Measurements from ENCODE around the gene FAM78A. TPM values are rescaled to one million over a fixed set of nuclear protein-coding genes. Genes with fewer than 3 reads are reported as not detected.

Gene FAM78A
- total and polyA plus RNA-seq, 3 experiments from 2014 or later: 27.6 to 44.4 (median 43.6) TPM

DNA sequence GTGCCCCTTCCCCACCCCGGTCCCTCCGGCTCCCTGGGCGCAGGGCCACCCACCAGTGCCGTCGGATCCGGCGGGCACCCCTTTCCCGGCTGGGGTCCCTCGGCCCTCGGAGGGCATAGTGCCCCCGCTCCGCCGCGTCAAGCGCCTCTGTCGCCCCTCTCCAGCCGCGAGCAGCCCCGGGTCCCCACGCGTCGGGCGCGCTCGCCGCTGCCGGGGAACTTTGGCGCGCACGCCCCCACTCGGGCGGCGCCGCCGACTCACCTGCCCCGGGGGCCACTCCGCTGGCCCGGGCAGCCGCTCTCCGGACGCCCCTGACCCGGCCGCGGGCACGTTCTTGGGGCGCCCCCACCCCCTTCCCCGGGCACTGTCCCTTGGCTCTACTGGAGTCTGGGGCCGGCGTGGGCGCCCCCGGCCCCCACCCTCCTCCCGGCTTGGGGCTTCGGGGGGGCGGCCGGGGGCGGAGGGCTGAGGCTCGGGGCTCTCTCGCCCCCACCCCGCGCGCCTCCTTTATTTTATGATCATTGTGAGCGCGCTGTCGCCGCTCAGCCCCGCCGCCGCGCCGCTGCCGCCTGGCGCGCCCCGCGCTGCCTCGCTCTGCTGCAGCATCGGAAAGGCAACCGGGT is 1.1 kb upstream of the FAM78A start:
- POLR2A ChIA-PET: interaction anchor here (0.9 to 13.6 kb wide), 8 partner anchors 8 to 96 kb away, joined by 3 to 300 read pairs (median 8); no protein-coding TSS in a partner anchor
- Histone ChIP-seq H3K4me1 (ENCODE audit: insufficient read depth, low read length) (peaks cover 26% of the 10 kb centered on the region), H3K4me3 (ENCODE audit: low read length) (peak overlapping the region; percentile 54), H3K9me3 (ENCODE audit: low read length) (no peaks in the 10 kb centered on the region), H3K27ac (ENCODE audit: low read depth, low read length) (peak overlapping the region; percentile 67), H3K36me3 (ENCODE audit: insufficient read depth, low read length) (peaks cover 4% of the 10 kb centered on the region), H3K27me3 (ENCODE audit: insufficient read depth, low read length, poor library complexity, severe bottlenecking) (no peaks in the 10 kb centered on the region)
- H3K27me3 Mint-ChIP-seq: peaks cover 0 to 2% of the 10 kb centered on the region in 2 donors
- H3K27ac Mint-ChIP-seq: peak overlapping the region in 1 of 8 donors; percentile 92
- H3K4me1 Mint-ChIP-seq: peaks cover 25 to 37% (median 32%) of the 10 kb centered on the region in 3 donors
- H3K9me3 Mint-ChIP-seq: peaks cover 0 to 1% (median 0%) of the 10 kb centered on the region in 5 donors
- DNase-seq: peak in 3 of 5 donors; percentile 38 to 62 (median 51)
- peak overlapping the region in 5 of 7 donors; percentile 19 to 85 (median 74) for H3K4me3 Mint-ChIP-seq
- CTCF ChIA-PET: interaction anchor here (1.4 to 16.5 kb wide), 4 partner anchors 9 to 36 kb away, joined by 4 to 248 read pairs (median 6); no protein-coding TSS in a partner anchor
- peaks cover 3 to 39% (median 14%) of the 10 kb centered on the region in 3 donors for H3K36me3 Mint-ChIP-seq

DNA sequence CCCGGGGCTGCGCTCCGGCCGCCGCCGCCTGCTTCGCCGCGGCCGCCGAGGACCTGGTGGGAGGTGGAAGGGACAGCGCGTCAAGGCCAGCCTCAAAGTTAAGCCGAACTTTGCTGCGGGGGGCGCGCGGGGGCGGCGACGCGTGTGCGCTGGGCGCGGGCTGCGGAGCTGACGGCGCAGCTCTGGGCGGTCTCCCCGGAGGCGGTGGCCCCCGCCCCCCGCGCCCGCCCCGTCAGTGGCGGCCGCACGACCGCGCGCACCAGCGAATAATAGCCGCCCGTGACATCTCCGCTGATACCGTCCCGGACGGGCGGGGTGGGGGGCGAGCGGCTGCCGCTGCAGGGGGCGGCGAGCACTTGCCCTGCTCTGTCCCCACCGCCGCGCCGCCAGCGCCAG is 579 bp upstream of the FAM78A start:
- Mint-ChIP-seq H3K27me3 (peaks cover 0 to 2% of the 10 kb centered on the region in 2 donors), H3K4me1 (peaks cover 25 to 37% (median 32%) of the 10 kb centered on the region in 3 donors), H3K36me3 (peaks cover 3 to 43% (median 14%) of the 10 kb centered on the region in 3 donors), H3K9me3 (no peaks in the 10 kb centered on the region), H3K27ac (peak overlapping the region in 1 of 8 donors; percentile 96), H3K4me3 (peak overlapping the region; percentile 41 to 98 (median 59))
- ChIA-PET CTCF (interaction anchor here (1.6 to 16.5 kb wide), 2 partner anchors 22 to 35 kb away, joined by 4 to 248 read pairs; no protein-coding TSS in a partner anchor), POLR2A (interaction anchor here (1.7 to 13.6 kb wide), 3 partner anchors 13 to 39 kb away, joined by 5 to 300 read pairs (median 6); no protein-coding TSS in a partner anchor)
- H3K36me3 ChIP-seq (ENCODE audit: insufficient read depth, low read length): peaks cover 4% of the 10 kb centered on the region
- H3K27me3 ChIP-seq (ENCODE audit: insufficient read depth, low read length, poor library complexity, severe bottlenecking): no peaks in the 10 kb centered on the region
- peak overlapping the region; percentile 54 for H3K4me3 ChIP-seq (ENCODE audit: low read length)
- peaks cover 26% of the 10 kb centered on the region for H3K4me1 ChIP-seq (ENCODE audit: insufficient read depth, low read length)
- peak; percentile 38 to 72 (median 48) for DNase-seq
- H3K9me3 ChIP-seq (ENCODE audit: low read length): no peaks in the 10 kb centered on the region
- peak overlapping the region; percentile 67 for H3K27ac ChIP-seq (ENCODE audit: low read depth, low read length)

DNA sequence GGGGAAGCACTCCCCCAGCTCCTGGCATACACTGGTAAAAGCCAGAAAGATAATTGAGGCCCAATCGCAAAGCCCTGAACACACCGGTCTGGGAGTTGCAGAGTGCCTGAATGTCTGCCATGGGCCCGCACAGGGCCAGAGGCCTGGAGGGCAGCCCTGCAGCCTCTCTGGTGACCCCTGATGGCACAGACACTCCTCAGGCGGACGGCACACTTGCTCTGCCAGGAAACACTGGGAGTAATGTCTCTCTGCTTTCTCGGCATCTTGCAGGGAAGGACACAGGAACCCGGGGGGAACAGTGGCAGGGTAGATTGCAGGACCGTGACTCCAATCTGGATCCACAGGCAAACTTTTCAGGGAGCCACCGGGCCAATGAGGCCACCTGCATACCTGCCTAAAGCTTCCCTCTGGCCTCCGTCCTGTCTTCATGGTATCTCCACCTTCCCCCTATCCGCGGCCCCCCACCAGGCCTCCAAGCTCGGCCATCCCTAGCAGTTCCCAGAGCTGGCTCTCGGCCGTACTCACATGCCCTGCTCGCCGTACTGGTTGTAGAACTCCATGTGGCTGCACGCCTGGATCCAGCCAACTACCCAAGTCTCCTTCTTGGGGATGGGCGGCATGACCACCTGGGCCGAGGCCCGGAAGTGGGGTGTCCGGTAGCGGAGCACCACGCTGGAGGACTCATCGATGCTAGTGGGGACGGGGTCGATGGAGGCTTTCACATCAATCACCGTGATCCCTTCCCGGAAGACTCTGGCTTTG is 797 bp downstream of the FAM78A start:
- H3K4me3 Mint-ChIP-seq: peak overlapping the region; percentile 90 to 100 (median 96)
- ChIA-PET POLR2A (interaction anchor here (0.6 to 13.6 kb wide), 6 partner anchors 9 to 73 kb away, joined by 3 to 300 read pairs (median 6); no protein-coding TSS in a partner anchor), CTCF (interaction anchor here (0.5 to 16.5 kb wide), 6 partner anchors 12 to 94 kb away, joined by 3 to 248 read pairs (median 4); no protein-coding TSS in a partner anchor)
- no peaks in the 10 kb centered on the region for H3K9me3 Mint-ChIP-seq
- Histone ChIP-seq H3K4me1 (ENCODE audit: insufficient read depth, low read length) (peaks cover 37% of the 10 kb centered on the region), H3K36me3 (ENCODE audit: insufficient read depth, low read length) (peaks cover 4% of the 10 kb centered on the region), H3K27ac (ENCODE audit: low read depth, low read length) (peak overlapping the region; percentile 94), H3K4me3 (ENCODE audit: low read length) (peak overlapping the region; percentile 82), H3K9me3 (ENCODE audit: low read length) (no peaks in the 10 kb centered on the region), H3K27me3 (ENCODE audit: insufficient read depth, low read length, poor library complexity, severe bottlenecking) (no peaks in the 10 kb centered on the region)
- peak overlapping the region; percentile 79 to 99 (median 96) for H3K27ac Mint-ChIP-seq
- peaks cover 3 to 48% (median 14%) of the 10 kb centered on the region in 3 donors for H3K36me3 Mint-ChIP-seq
- peaks cover 0 to 2% of the 10 kb centered on the region in 2 donors for H3K27me3 Mint-ChIP-seq
- no peak for DNase-seq
- peaks cover 35 to 42% (median 39%) of the 10 kb centered on the region in 3 donors for H3K4me1 Mint-ChIP-seq

DNA sequence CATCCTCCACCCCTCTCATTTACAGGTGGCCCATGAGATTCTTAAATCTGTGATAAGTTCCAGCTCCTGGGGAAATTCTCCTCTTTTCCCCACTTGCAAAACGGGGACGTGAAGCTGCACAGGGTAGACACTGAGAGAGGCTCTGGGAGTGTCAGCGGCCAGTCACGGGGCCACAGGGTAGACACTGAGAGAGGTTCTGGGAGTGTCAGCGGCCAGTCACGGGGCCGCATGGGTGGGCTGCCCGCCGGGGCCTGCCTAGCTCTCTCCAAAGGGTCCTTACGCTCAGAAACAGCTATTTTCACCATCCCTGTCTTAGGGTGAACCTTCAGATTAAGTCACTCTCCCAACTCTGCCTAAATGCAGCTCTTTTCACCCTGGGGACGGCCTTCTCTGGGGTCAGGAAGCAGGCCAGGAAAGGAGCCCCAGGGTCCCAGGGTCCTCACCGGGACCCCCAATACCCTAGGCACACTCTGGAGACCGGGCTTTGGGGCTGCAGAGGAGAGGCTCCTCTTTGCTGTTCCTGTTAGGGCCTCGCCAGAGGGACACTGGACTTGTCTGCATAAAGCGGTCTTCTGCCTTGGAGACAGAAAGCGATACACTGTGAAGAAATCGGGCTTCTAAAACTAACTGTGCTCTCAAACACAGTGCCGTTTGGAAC is 1.5 kb downstream of the FAM78A start:
- Mint-ChIP-seq H3K9me3 (no peaks in the 10 kb centered on the region), H3K4me1 (peaks cover 42 to 49% (median 44%) of the 10 kb centered on the region in 3 donors), H3K27ac (peak overlapping the region; percentile 79 to 99 (median 96)), H3K27me3 (peaks cover 0 to 2% of the 10 kb centered on the region in 2 donors), H3K36me3 (peaks cover 5 to 51% (median 14%) of the 10 kb centered on the region in 3 donors), H3K4me3 (peak overlapping the region; percentile 90 to 100 (median 96))
- Histone ChIP-seq H3K36me3 (ENCODE audit: insufficient read depth, low read length) (peaks cover 4% of the 10 kb centered on the region), H3K4me3 (ENCODE audit: low read length) (peak overlapping the region; percentile 82), H3K27ac (ENCODE audit: low read depth, low read length) (peak overlapping the region; percentile 94), H3K9me3 (ENCODE audit: low read length) (no peaks in the 10 kb centered on the region), H3K27me3 (ENCODE audit: insufficient read depth, low read length, poor library complexity, severe bottlenecking) (no peaks in the 10 kb centered on the region), H3K4me1 (ENCODE audit: insufficient read depth, low read length) (peaks cover 37% of the 10 kb centered on the region)
- ChIA-PET POLR2A (interaction anchor here (0.5 to 13.6 kb wide), 5 partner anchors 8 to 361 kb away, joined by 3 to 300 read pairs (median 6); no protein-coding TSS in a partner anchor), CTCF (interaction anchor here (0.5 to 16.5 kb wide), 7 partner anchors 11 to 95 kb away, joined by 3 to 248 read pairs (median 3); no protein-coding TSS in a partner anchor)
- DNase-seq: no peak

DNA sequence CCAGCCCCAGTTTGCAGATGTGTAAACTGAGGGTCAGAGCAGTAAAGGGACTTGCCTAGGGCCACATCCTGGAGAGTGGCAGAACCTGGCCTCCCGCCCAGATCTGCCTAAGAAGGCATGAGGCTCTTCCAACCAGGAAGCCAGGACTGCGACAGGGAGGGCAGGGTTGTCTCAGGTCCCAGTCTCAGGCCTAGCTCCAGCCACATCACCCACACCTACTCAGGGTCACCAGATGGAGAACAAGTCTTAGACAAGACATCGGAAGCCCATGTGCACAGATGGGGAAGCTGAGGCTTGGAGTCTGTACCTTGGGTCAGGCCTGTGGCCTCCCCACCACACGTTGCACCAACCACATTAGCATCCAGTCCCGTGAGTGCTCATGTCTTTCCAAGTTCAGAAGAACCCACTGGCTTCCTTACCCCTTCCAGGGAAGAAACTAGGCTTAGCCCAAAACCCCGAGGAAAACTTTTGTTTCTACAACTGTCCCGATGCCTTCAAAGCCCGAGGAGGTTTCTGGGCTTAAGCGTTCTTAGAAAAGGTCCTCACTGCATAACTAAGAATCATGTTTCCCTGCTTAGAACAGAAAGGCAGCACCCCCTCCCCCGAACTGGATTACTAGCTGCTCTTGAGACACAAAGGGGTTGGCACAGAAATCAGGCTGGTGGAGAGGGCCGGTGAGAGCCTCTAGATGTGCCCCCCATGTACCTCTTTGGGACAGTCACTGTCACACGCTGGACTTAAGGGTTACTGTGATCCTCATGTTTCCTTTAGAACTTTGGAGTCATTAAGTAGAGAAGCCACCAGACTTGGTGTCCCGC is 2.2 kb downstream of the FAM78A start:
- H3K4me3 ChIP-seq (ENCODE audit: low read length): peak overlapping the region; percentile 82
- H3K4me1 Mint-ChIP-seq: peaks cover 42 to 50% (median 45%) of the 10 kb centered on the region in 3 donors

DNA sequence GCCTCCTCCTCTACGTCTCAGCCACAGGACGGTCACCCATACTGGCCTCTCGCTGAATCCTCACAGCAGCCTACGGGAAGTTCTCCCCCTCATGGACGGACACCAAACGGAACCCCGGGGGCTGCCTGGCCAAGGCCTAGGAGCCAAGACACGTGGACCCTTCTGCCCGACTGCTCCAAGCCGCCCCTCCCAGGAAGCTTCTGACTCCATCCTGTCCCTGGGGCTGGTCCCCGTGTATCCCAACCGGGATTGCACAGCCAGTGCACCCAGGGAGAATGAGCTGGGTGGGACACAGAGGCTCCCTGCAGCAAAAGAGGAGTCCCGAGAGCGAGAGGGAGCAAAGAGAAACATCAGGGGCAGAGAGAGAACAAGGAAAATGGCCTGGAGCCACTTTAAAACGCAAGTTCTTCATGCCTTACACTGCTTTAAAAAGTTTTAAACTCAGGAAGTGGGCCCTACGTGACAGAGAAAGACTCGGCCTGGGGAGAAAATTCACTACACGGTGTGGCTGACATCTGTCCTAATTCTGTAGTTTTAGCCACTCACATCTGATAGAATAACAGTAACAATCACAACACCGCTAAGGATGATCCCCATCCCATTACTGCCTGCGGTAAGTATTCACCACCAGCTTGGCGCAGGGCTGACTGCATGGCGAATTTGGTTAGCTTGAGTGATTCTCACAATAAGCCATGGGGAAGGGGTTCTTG is 3.0 kb downstream of the FAM78A start:
- Mint-ChIP-seq H3K27me3 (peaks cover 0 to 4% of the 10 kb centered on the region in 2 donors), H3K4me1 (peaks cover 40 to 48% (median 40%) of the 10 kb centered on the region in 3 donors), H3K36me3 (peaks cover 5 to 55% (median 14%) of the 10 kb centered on the region in 3 donors), H3K27ac (peak overlapping the region; percentile 79 to 99 (median 96)), H3K9me3 (no peaks in the 10 kb centered on the region), H3K4me3 (peak overlapping the region; percentile 90 to 100 (median 96))
- Histone ChIP-seq H3K4me3 (ENCODE audit: low read length) (peak overlapping the region; percentile 82), H3K36me3 (ENCODE audit: insufficient read depth, low read length) (peaks cover 4% of the 10 kb centered on the region), H3K27me3 (ENCODE audit: insufficient read depth, low read length, poor library complexity, severe bottlenecking) (no peaks in the 10 kb centered on the region), H3K27ac (ENCODE audit: low read depth, low read length) (peak overlapping the region; percentile 94), H3K9me3 (ENCODE audit: low read length) (no peaks in the 10 kb centered on the region), H3K4me1 (ENCODE audit: insufficient read depth, low read length) (peaks cover 32% of the 10 kb centered on the region)
- DNase-seq: peak in 1 of 5 donors; percentile 44
- ChIA-PET CTCF (interaction anchor here (0.9 to 16.5 kb wide), 3 partner anchors 18 to 94 kb away, joined by 4 to 248 read pairs (median 12); no protein-coding TSS in a partner anchor), POLR2A (interaction anchor here (0.7 to 13.6 kb wide), 3 partner anchors 17 to 678 kb away, joined by 3 to 300 read pairs (median 3); no protein-coding TSS in a partner anchor)

More for the DNA sequence above, 2.2 kb downstream of the FAM78A start:
- POLR2A ChIA-PET: interaction anchor here (0.5 to 13.6 kb wide), 5 partner anchors 8 to 677 kb away, joined by 3 to 300 read pairs (median 3); no protein-coding TSS in a partner anchor
- DNase-seq: no peak
- H3K27ac ChIP-seq (ENCODE audit: low read depth, low read length): peak overlapping the region; percentile 94
- no peaks in the 10 kb centered on the region for H3K9me3 Mint-ChIP-seq
- peaks cover 38% of the 10 kb centered on the region for H3K4me1 ChIP-seq (ENCODE audit: insufficient read depth, low read length)
- H3K27me3 Mint-ChIP-seq: peaks cover 0 to 4% of the 10 kb centered on the region in 2 donors
- H3K27ac Mint-ChIP-seq: peak overlapping the region; percentile 79 to 99 (median 96)
- H3K4me3 Mint-ChIP-seq: peak overlapping the region; percentile 90 to 100 (median 96)
- H3K9me3 ChIP-seq (ENCODE audit: low read length): no peaks in the 10 kb centered on the region
- no peaks in the 10 kb centered on the region for H3K27me3 ChIP-seq (ENCODE audit: insufficient read depth, low read length, poor library complexity, severe bottlenecking)
- H3K36me3 Mint-ChIP-seq: peaks cover 5 to 54% (median 14%) of the 10 kb centered on the region in 3 donors
- CTCF ChIA-PET: interaction anchor here (0.7 to 16.5 kb wide), 7 partner anchors 19 to 95 kb away, joined by 3 to 248 read pairs (median 4); no protein-coding TSS in a partner anchor
- peaks cover 4% of the 10 kb centered on the region for H3K36me3 ChIP-seq (ENCODE audit: insufficient read depth, low read length)

All from CD8-positive, alpha-beta memory T cell (primary cell).